K562 (cell line): ENCODE results near the gene SEMA3C. TPM values are rescaled to one million over a fixed set of nuclear protein-coding genes. Genes with fewer than 3 reads are reported as not detected.

ENCODE experiments used
- ATAC-seq: fragments of 200-7000 bp; cut with Tn5 transposase; 3 replicates; pipeline ENCODE4 v1.9.1; 2020; ENCODE audit warnings: moderate library complexity
- BruUV-seq: library from RNA; stranded (reverse); fragments of 400-500 nt; replicated peaks from 2 replicates; lab custom pipeline; 2021; lab: Mats Ljungman, UMichigan
- CTCF ChIA-PET: fragments of 300-600 bp; formaldehyde crosslinking; extraction: SDS; loops from one replicate; lab custom pipeline; 2021; ENCODE audit warnings: low intra/inter-chr PET ratio; lab: Yijun Ruan, JAX
- POLR2A ChIA-PET: fragments of 300-600, 350-650 bp; sonication (Branson Sonifier 250); formaldehyde crosslinking; extraction: SDS; loops from one replicate; lab custom pipeline; 2021; ENCODE audit warnings: antibody characterized with exemption, inconsistent platforms; lab: Yijun Ruan, JAX
- DNase-seq, 4 experiments: peaks; one replicate each; pipeline versions ENCODE4 v3.0.0 to v3.0.0-alpha.2; 2011 to 2018; ENCODE audit warnings: low spot score in 3 of 4, mixed read lengths in 3 of 4; ENCODE audit errors: extremely low read depth in 1 of 4
- FAIRE-seq: peaks from 2 replicates; lab custom pipeline; 2011; peaks lifted over from hg19 to GRCh38; lab: Jason Lieb, UNC
- H2AFZ ChIP-seq: 2 replicates; pipeline ENCODE4 v1.6.0; 2011; ENCODE audit warnings: low read depth, low read length, control low read depth, inconsistent platforms
- H3K27ac ChIP-seq: fragments of 200-600 bp; 3 replicates; pipeline ENCODE4 v1.8.0; 2011; ENCODE audit warnings: low read depth, mild to moderate bottlenecking, control low read depth, inconsistent platforms, low read length, moderate library complexity, mixed read lengths; ENCODE audit errors: extremely low read depth
- H3K27me3 ChIP-seq, 2 experiments: fragments of 300-600 bp in 1 of 2; 2 replicates in 1 of 2; 3 replicates in 1 of 2; pipeline versions ENCODE4 v1.6.0 to v1.8.0; 2011; ENCODE audit warnings: inconsistent platforms in 2 of 2, low read length in 2 of 2, mild to moderate bottlenecking in 1 of 2, mixed read lengths in 1 of 2, moderate library complexity in 1 of 2; ENCODE audit not compliant: control insufficient read depth in 2 of 2, insufficient read depth in 2 of 2
- H3K36me3 ChIP-seq: fragments of 300-600 bp; 3 replicates; pipeline ENCODE4 v1.8.0; 2011; ENCODE audit warnings: mild to moderate bottlenecking, low read length, inconsistent platforms; ENCODE audit not compliant: control insufficient read depth, insufficient read depth
- H3K4me1 ChIP-seq, 2 experiments: fragments of 200-600 bp in 1 of 2; replicated peaks in 1 of 2; 2 replicates in 1 of 2; 3 replicates in 1 of 2; pipeline versions ENCODE4 v1.5.1 to v1.8.0; 2011; ENCODE audit warnings: inconsistent platforms in 2 of 2, low read length in 2 of 2, mild to moderate bottlenecking in 1 of 2, mixed read lengths in 1 of 2, moderate library complexity in 1 of 2; ENCODE audit not compliant: control insufficient read depth in 2 of 2, insufficient read depth in 2 of 2
- H3K4me2 ChIP-seq: 2 replicates; pipeline ENCODE4 v1.6.1; 2011; ENCODE audit warnings: low read length, control low read depth, inconsistent platforms, mixed read lengths; ENCODE audit not compliant: insufficient read depth
- H3K4me3 ChIP-seq: fragments of 200-600 bp; sonication (generic), shearing (Covaris generic); 2 replicates; pipeline ENCODE4 v1.5.1; 2016; ENCODE audit warnings: control low read depth, inconsistent platforms
- H3K79me2 ChIP-seq: fragments of 200-600 bp; 3 replicates; pipeline ENCODE4 v1.8.0; 2011; ENCODE audit warnings: low read length, inconsistent platforms; ENCODE audit not compliant: control insufficient read depth, insufficient read depth
- H3K9ac ChIP-seq, 2 experiments: 2 replicates each; pipeline versions ENCODE4 v1.6.0 to v1.6.1; 2011; ENCODE audit warnings: low read depth in 2 of 2, low read length in 2 of 2, control low read depth in 1 of 2, inconsistent platforms in 1 of 2, mild to moderate bottlenecking in 1 of 2, mixed read lengths in 1 of 2; ENCODE audit not compliant: insufficient read depth in 1 of 2
- H3K9me1 ChIP-seq: one replicate; pipeline ENCODE4 v1.6.0; 2011; ENCODE audit warnings: inconsistent platforms, mild to moderate bottlenecking, low read length, moderate library complexity; ENCODE audit not compliant: control insufficient read depth, insufficient read depth
- H3K9me3 ChIP-seq: replicated peaks from 2 replicates; pipeline ENCODE4 v1.5.1; 2011; ENCODE audit warnings: low read depth, low read length, inconsistent platforms; ENCODE audit not compliant: control insufficient read depth, insufficient read depth
- H4K20me1 ChIP-seq: replicated peaks from 2 replicates; pipeline ENCODE4 v1.6.1; 2011; ENCODE audit warnings: low read length, inconsistent platforms, mixed read lengths; ENCODE audit not compliant: control insufficient read depth, insufficient read depth
- E2F6 ChIP-seq, 2 experiments: IDR thresholded peaks; 2 replicates each; pipeline ENCODE4 v1.6.1; 2011; ENCODE audit warnings: borderline replicate concordance in 1 of 2, control low read depth in 1 of 2, low read depth in 1 of 2, low read length in 1 of 2, mild to moderate bottlenecking in 1 of 2, mixed read lengths in 1 of 2, moderate library complexity in 1 of 2; ENCODE audit not compliant: insufficient read depth in 1 of 2, insufficient read length in 1 of 2, poor library complexity in 1 of 2, severe bottlenecking in 1 of 2; ENCODE audit errors: extremely low read depth in 1 of 2
- ESRRA ChIP-seq: fragments of 450-650 bp; IDR thresholded peaks from 2 replicates; pipeline ENCODE4 v1.6.1; 2014; ENCODE audit warnings: low read depth, mild to moderate bottlenecking, moderate library complexity, borderline replicate concordance
- KLF16 ChIP-seq: IDR thresholded peaks from 2 replicates; pipeline ENCODE4 v1.6.1; 2016; ENCODE audit warnings: antibody characterized with exemption
- MCM7 ChIP-seq, 2 experiments: fragments of 450-650 bp; IDR thresholded peaks; 2 replicates each; pipeline ENCODE4 v1.6.1; 2016 to 2018
- MEIS2 ChIP-seq: fragments of 450-650 bp; IDR thresholded peaks from 2 replicates; pipeline ENCODE4 v1.6.1; 2014; ENCODE audit warnings: mild to moderate bottlenecking; ENCODE audit not compliant: partially characterized antibody
- NFE2 ChIP-seq: IDR thresholded peaks from 2 replicates; pipeline ENCODE4 v1.6.1; 2014; ENCODE audit warnings: antibody characterized with exemption, low read depth
- REST ChIP-seq, 2 experiments: fragments of 450-650 bp; formaldehyde crosslinking in 1 of 2; IDR thresholded peaks; 2 replicates each; pipeline versions ENCODE4 v1.4.0 to v1.6.1; 2014 to 2020; ENCODE audit warnings: mild to moderate bottlenecking in 2 of 2, borderline replicate concordance in 1 of 2, low read depth in 1 of 2
- SP2 ChIP-seq: IDR thresholded peaks from 2 replicates; pipeline ENCODE4 v1.6.1; 2011; ENCODE audit warnings: mild to moderate bottlenecking, low read depth, low read length, moderate library complexity; ENCODE audit not compliant: poor library complexity, severe bottlenecking; ENCODE audit errors: extremely low read depth
- WGBS: fragments of 100-300 bp; shearing (Covaris generic); methylation state at CpG from one replicate; pipeline ENCODE4 v1.1.6; 2016; ENCODE audit warnings: low coverage, mixed read lengths; ENCODE audit not compliant: insufficient coverage; ENCODE audit errors: missing lambda C conversion rate; 5-methylcytosine and 5-hydroxymethylcytosine counted together
- in situ Hi-C: fragments of 300-500 bp; cut with MboI; formaldehyde crosslinking; loops from 4 replicates; pipeline ENCODE4 v1.15.0; 2018; ENCODE audit warnings: inconsistent platforms, mixed read lengths
- intact Hi-C: fragments of 100-400 bp; cut with micrococcal nuclease; formaldehyde crosslinking; loops from 2 replicates; pipeline ENCODE4 v1.14.2; 2022
- polyA plus RNA-seq, 8 experiments: library from polyadenylated mRNA; depleted of rRNA in 4 of 8; stranded (reverse) in 5 of 8; unstranded in 3 of 8; fragments of >200 nt; fragmentation: Nextera tagmentation in 2 of 8; fragmentation: Illumina TruSeq in 1 of 8; extraction: Ambion mirVana in 2 of 8; extraction: Trizol in 1 of 8; gene quantifications; 2 replicates each; pipeline versions ENCODE4 v1.2.1 to v1.2.3, GENCODE V29; 2011 to 2014; ENCODE audit warnings: inconsistent platforms in 1 of 8, missing spikeins in 1 of 8
- total RNA-seq, 7 experiments: library from RNA; depleted of rRNA in 6 of 7; stranded (reverse); fragments of >200 nt in 6 of 7; fragmentation: Illumina TruSeq in 2 of 7; extraction: Trizol in 2 of 7; gene quantifications; 2 replicates each; pipeline versions ENCODE4 v1.2.1 to v1.2.3, GENCODE V29; 2011 to 2021; ENCODE audit warnings: low replicate concordance in 1 of 7

SEMA3C gene
- total and polyA plus RNA-seq, 9 of the 15 experiments (the other 6 are each of a cell fraction or from before 2014, with no cell fraction given), result 0.04 to 0.36 (median 0.12) TPM; not detected in 3

GRCh38 chr7:80950550-80950967, 31.7 kb upstream of the SEMA3C start:
- H3K9me1 ChIP-seq, result no peaks in the 10 kb centered on the region
- H3K4me1 ChIP-seq, result no peaks in the 10 kb centered on the region
- DNase-seq (no peak), ATAC-seq (no peak), FAIRE-seq (no peak)
- H3K27me3 ChIP-seq, result no peaks in the 10 kb centered on the region; a peak in 1 of 5 replicates
- in situ Hi-C loops (no loop called here), intact Hi-C loops (no loop called here)
- no peak overlapping the region for H3K27ac ChIP-seq
- H3K4me2 ChIP-seq, result no peak overlapping the region
- no peak overlapping the region for H3K4me3 ChIP-seq
- no peaks in the 10 kb centered on the region for H3K36me3 ChIP-seq
- no TSS peak for BruUV-seq
- H2AFZ ChIP-seq, result no peak overlapping the region
- no peaks in the 10 kb centered on the region for H4K20me1 ChIP-seq
- CTCF ChIA-PET, result no interaction called here
- no peaks in the 10 kb centered on the region; the same call in 1 of the 2 replicates for H3K9me3 ChIP-seq
- no peak overlapping the region for H3K9ac ChIP-seq
- no peaks in the 10 kb centered on the region for H3K79me2 ChIP-seq
- TF ChIP-seq E2F6 (IDR thresholded peaks at IDR 0.05; ENCODE audit: borderline replicate concordance in 1 of 2, extremely low read depth in 1 of 2, insufficient read depth in 1 of 2, insufficient read length in 1 of 2, low read depth in 1 of 2, low read length in 1 of 2, poor library complexity in 1 of 2, severe bottlenecking in 1 of 2) (no peak), ESRRA (peak; percentile 89), REST (IDR thresholded peaks at IDR 0.05; ENCODE audit: borderline replicate concordance) (peak; percentile 18; the same call in 1 of the 2 replicates), REST (CRISPR knock-in tag; IDR thresholded peaks at IDR 0.05; ENCODE audit: low read depth) (no peak), MEIS2 (peak; percentile 70), KLF16 (peak; percentile 15; the same call in 1 of the 2 replicates), MCM7 (IDR thresholded peaks at IDR 0.05) (no peak), NFE2 (peak; percentile 50), SP2 (no peak)
- TF ChIP-seq, all 486 proteins: peak for 5
- 4% methylated on average over 2 of the region's 2 CpGs for WGBS
- POLR2A ChIA-PET, result no interaction called here
